ENCODE data around the gene PSMC1. TPM values are rescaled to one million over a fixed set of nuclear protein-coding genes. Genes with fewer than 3 reads are reported as not detected.
"Not testable (repeated sequence)": the region's sequence is repeated elsewhere in the genome, so short reads cannot be mapped to it uniquely, and the experiment has no call there.

Gene PSMC1
- total RNA-seq: 10 to 100 TPM; 75.8 to 80.3 TPM
- polyA plus RNA-seq (2013, experiment 1 of 2): 89.5 TPM
- polyA plus RNA-seq (2013, experiment 2 of 2): 84.8 TPM
- 31.4 to 194 (median 52.6) reads per million in 172 experiments for total RNA-seq

DNA sequence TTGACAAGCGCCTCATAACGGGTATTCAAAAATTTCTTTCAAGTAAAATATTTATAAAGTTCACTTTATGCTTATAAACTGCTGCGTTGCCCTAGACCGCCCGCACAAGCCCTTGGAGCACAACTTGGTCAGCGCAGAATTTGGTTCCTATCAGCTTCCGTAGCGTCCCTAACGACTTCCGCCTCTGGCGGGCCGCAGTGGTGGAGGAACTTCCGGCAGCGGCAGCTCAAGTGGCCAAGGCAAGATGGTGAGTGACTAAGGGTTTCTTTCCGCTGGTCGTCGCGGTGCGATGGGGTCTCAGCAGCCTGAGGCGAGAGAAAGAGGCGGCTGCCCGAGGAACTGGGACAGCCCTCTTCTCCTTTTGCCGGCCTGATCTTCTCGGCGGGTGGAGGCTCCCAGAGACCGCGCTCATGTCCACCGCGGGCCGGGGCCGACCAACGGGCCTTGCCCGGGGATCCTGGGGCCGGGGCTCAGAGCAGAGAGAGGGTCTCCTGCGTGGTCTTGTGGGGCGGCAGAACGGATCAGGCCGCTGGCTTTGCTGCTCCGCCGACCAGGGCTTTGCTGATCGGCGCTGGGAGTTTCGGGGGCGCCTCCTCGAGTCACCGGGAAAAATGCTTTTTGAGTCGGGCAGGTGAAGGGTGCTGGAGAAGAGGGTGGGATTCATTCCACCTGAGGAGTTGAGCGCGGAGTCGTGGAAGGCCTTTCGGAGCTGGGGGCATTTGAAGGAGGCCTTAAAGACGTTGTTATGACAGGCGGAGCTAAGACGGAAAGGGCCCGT lies at the start of gene PSMC1:
Gene PSMC1, plus strand, starts transcription at position 200 of the 778 bp plus-strand sequence. Its CDS starts 45 bp downstream, at position 245.
- CTCF ChIA-PET: interaction anchor here (0.6 to 2.1 kb wide), 4 partner anchors 21 to 380 kb away, joined by 3 to 6 read pairs (median 3); no protein-coding TSS in a partner anchor
- DNase-seq (peak; percentile 79 to 93 (median 83)), ATAC-seq (ENCODE audit: poor library complexity) (peak; percentile 94)
- Histone ChIP-seq H3K36me3 (ENCODE audit: insufficient read depth, low read length) (peaks cover 20% of the 10 kb centered on the region), H3K4me3 (ENCODE audit: low read length) (peak within 1 kb of the TSS; percentile 79), H3K9me3 (ENCODE audit: control insufficient read depth in 1 of 2, insufficient read depth in 1 of 2, low read length in 2 of 2) (peaks cover 0 to 4% of the 10 kb centered on the region in 2 experiments), H3K4me1 (ENCODE audit: insufficient read depth, low read length) (peaks cover 12% of the 10 kb centered on the region), H3K27me3 (ENCODE audit: control insufficient read depth in 1 of 2, insufficient read depth in 2 of 2, low read length in 2 of 2) (peaks cover 0 to 4% of the 10 kb centered on the region in 2 experiments), H3K27ac (ENCODE audit: low read depth in 1 of 2, low read length in 2 of 2) (peak within 1 kb of the TSS; percentile 39 to 79)
- POLR2A ChIA-PET: interaction anchor here (0.7 to 4.3 kb wide), 6 partner anchors 126 to 1611 kb away, joined by 3 to 38 read pairs (median 6); partner anchors contain the start of genes CALM1 and TC2N
- peak within 1 kb of the TSS; percentile 91 for H3K27ac Mint-ChIP-seq
- peaks cover 16% of the 10 kb centered on the region for H3K27me3 Mint-ChIP-seq
- intact Hi-C loops (cut with DNase I, micrococcal nuclease): loop anchor here (2.0 to 5.0 kb wide), 3 partner anchors 76 to 300 kb away; partner anchors contain the start of gene TDP1 (in 1 of the 2)
- peak within 1 kb of the TSS; percentile 99 for H3K4me3 Mint-ChIP-seq
- peaks cover 45% of the 10 kb centered on the region for H3K36me3 Mint-ChIP-seq (ENCODE audit: low read depth)
- H3K9me3 Mint-ChIP-seq: no peaks in the 10 kb centered on the region
- TF ChIP-seq, protein P1, sequence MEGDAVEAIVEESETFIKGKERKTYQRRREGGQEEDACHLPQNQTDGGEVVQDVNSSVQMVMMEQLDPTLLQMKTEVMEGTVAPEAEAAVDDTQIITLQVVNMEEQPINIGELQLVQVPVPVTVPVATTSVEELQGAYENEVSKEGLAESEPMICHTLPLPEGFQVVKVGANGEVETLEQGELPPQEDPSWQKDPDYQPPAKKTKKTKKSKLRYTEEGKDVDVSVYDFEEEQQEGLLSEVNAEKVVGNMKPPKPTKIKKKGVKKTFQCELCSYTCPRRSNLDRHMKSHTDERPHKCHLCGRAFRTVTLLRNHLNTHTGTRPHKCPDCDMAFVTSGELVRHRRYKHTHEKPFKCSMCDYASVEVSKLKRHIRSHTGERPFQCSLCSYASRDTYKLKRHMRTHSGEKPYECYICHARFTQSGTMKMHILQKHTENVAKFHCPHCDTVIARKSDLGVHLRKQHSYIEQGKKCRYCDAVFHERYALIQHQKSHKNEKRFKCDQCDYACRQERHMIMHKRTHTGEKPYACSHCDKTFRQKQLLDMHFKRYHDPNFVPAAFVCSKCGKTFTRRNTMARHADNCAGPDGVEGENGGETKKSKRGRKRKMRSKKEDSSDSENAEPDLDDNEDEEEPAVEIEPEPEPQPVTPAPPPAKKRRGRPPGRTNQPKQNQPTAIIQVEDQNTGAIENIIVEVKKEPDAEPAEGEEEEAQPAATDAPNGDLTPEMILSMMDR (IDR thresholded peaks at IDR 0.05): no peak
- peaks cover 34% of the 10 kb centered on the region for H3K4me1 Mint-ChIP-seq (ENCODE audit: low read depth)

DNA sequence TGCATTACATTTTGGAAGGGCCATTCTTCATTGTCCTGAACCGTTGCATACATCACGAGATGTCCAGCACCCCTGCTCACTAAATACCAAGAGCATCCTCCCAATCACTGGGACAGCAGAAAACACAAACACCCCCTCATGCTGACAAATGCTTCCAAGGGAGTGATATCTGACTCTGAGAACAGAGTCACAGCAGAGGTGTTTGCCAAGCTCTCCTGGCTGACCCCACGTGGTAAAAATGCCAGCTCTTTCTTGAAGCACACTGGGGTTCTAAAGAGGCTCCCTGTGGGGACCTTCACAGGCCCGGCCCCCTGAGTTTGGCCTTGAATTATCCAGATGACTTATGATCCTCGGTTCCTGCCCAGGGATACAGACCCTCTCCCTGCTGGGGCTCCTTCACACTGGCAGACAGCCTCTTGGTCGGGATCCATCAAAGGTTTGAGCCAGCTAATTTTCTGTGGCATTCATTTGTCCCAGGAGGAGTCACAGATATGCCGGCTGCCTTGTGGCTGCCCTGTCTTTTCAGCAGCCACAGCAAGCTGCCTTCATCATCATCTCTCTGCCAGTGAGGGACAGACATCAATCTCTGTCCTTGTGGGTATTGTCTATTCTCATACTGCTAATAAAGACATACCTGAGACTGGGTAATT lies 43.1 kb upstream of the PSMC1 start:
- H3K36me3 Mint-ChIP-seq (ENCODE audit: low read depth): no peaks in the 10 kb centered on the region
- peaks cover 44% of the 10 kb centered on the region for H3K27me3 Mint-ChIP-seq
- ATAC-seq (ENCODE audit: poor library complexity) (no peak), DNase-seq (no peak)
- intact Hi-C loops (cut with DNase I, micrococcal nuclease): no loop called here
- H3K27ac ChIP-seq (ENCODE audit: low read depth in 1 of 2, low read length in 2 of 2): no peak overlapping the region
- ChIA-PET CTCF (interaction anchor here (0.6 kb wide), 1 partner anchor 159 kb away, joined by 4 read pairs; no protein-coding TSS in a partner anchor), POLR2A (no interaction called here)
- TF ChIP-seq, protein P1 (IDR thresholded peaks at IDR 0.05): no peak
- H3K9me3 Mint-ChIP-seq: no peaks in the 10 kb centered on the region
- H3K36me3 ChIP-seq (ENCODE audit: insufficient read depth, low read length): no peaks in the 10 kb centered on the region
- H3K27me3 ChIP-seq (ENCODE audit: control insufficient read depth in 1 of 2, insufficient read depth in 2 of 2, low read length in 2 of 2): peaks cover 4 to 9% of the 10 kb centered on the region in 2 experiments
- no peaks in the 10 kb centered on the region for H3K4me1 Mint-ChIP-seq (ENCODE audit: low read depth)
- no peak overlapping the region for H3K27ac Mint-ChIP-seq
- no peaks in the 10 kb centered on the region for H3K4me1 ChIP-seq (ENCODE audit: insufficient read depth, low read length)
- peaks cover 0 to 9% of the 10 kb centered on the region in 2 experiments for H3K9me3 ChIP-seq (ENCODE audit: control insufficient read depth in 1 of 2, insufficient read depth in 1 of 2, low read length in 2 of 2)
- no peak overlapping the region for H3K4me3 ChIP-seq (ENCODE audit: low read length)
- H3K4me3 Mint-ChIP-seq: no peak overlapping the region

DNA sequence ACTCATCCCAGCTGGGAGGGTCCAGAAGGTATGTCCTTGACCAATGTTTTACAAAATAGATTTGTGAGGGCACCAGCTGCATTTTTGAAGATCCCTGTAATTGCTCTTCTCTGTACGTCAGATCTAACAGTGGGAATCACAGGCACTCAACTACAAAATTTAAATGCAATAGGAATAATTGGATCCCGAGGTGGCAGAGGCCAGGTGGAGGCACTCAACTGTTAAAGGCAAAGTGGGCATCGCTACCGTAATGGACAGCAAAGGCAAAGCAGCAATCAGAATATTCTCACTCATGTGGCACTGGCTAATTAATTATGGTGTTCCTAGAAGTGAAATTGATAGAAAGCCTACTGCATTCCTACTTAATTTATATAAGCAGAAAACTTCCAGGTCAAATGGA lies 27.9 kb upstream of the PSMC1 start:
- no peaks in the 10 kb centered on the region for H3K4me1 Mint-ChIP-seq (ENCODE audit: low read depth)
- Histone ChIP-seq H3K4me3 (ENCODE audit: low read length) (no peak overlapping the region), H3K27me3 (ENCODE audit: control insufficient read depth in 1 of 2, insufficient read depth in 2 of 2, low read length in 2 of 2) (no peaks in the 10 kb centered on the region), H3K27ac (ENCODE audit: low read depth in 1 of 2, low read length in 2 of 2) (no peak overlapping the region), H3K9me3 (ENCODE audit: control insufficient read depth in 1 of 2, insufficient read depth in 1 of 2, low read length in 2 of 2) (peaks cover 0 to 3% of the 10 kb centered on the region in 2 experiments), H3K36me3 (ENCODE audit: insufficient read depth, low read length) (no peaks in the 10 kb centered on the region), H3K4me1 (ENCODE audit: insufficient read depth, low read length) (no peaks in the 10 kb centered on the region)
- TF ChIP-seq, protein P1 (IDR thresholded peaks at IDR 0.05): no peak
- no peaks in the 10 kb centered on the region for H3K36me3 Mint-ChIP-seq (ENCODE audit: low read depth)
- H3K27me3 Mint-ChIP-seq: peaks cover 15% of the 10 kb centered on the region
- ChIA-PET POLR2A (no interaction called here), CTCF (no interaction called here)
- ATAC-seq (ENCODE audit: poor library complexity): no peak
- no peak overlapping the region for H3K27ac Mint-ChIP-seq
- intact Hi-C loops (cut with DNase I, micrococcal nuclease): no loop called here
- H3K9me3 Mint-ChIP-seq: peaks cover 3% of the 10 kb centered on the region
- no peak for DNase-seq
- no peak overlapping the region for H3K4me3 Mint-ChIP-seq

DNA sequence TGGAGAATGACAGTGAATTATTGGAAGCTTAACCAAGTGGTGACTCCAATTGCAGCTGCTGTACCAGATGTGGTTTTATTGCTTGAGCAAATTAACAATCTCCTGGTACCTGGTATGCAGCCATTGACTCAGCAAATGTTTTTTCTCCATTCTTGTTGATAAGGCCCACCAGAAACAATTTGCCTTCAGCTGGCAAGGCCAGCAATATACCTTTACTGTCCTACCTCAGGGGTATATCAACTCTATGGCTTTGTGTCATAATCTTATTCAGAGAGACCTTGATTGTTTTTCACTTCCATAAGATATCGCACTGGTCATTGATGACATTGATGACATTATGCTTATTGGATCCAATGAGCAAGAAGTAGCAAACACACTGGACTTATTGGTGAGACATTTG lies 26.4 kb upstream of the PSMC1 start:
- not testable (repeated sequence) for H3K36me3 Mint-ChIP-seq (ENCODE audit: low read depth)

More for the DNA sequence above, 26.4 kb upstream of the PSMC1 start:
- H3K9me3 Mint-ChIP-seq; H3K9me3 ChIP-seq (ENCODE audit: control insufficient read depth in 1 of 2, insufficient read depth in 1 of 2, low read length in 2 of 2); H3K36me3 ChIP-seq (ENCODE audit: insufficient read depth, low read length); H3K27ac Mint-ChIP-seq; H3K4me1 Mint-ChIP-seq (ENCODE audit: low read depth); H3K4me1 ChIP-seq (ENCODE audit: insufficient read depth, low read length); H3K27me3 ChIP-seq (ENCODE audit: control insufficient read depth in 1 of 2, insufficient read depth in 2 of 2, low read length in 2 of 2); H3K4me3 Mint-ChIP-seq; DNase-seq; POLR2A ChIA-PET; CTCF ChIA-PET; H3K27ac ChIP-seq (ENCODE audit: low read depth in 1 of 2, low read length in 2 of 2); H3K4me3 ChIP-seq (ENCODE audit: low read length); ATAC-seq (ENCODE audit: poor library complexity): not testable (repeated sequence)
- intact Hi-C loops (cut with DNase I, micrococcal nuclease): loop anchor here in 1 of 2 experiments (10.0 kb wide), 1 partner anchor 1195 kb away; no protein-coding TSS in a partner anchor
- H3K27me3 Mint-ChIP-seq: peaks cover 21% of the 10 kb centered on the region
